AG04450 (cell line): ENCODE data around the gene CNTNAP2. TPM values are rescaled to one million over a fixed set of nuclear protein-coding genes. Genes with fewer than 3 reads are reported as not detected.

Experiments
- CTCF ChIA-PET: fragments of 300-600, 350-600 bp; formaldehyde crosslinking; extraction: SDS; loops from one replicate; lab custom pipeline; 2022; ENCODE audit warnings: antibody characterized with exemption, inconsistent platforms; lab: Charles Lee
- POLR2A ChIA-PET: fragments of 350-600 bp; formaldehyde crosslinking; extraction: SDS; loops from one replicate; lab custom pipeline; 2021; ENCODE audit warnings: antibody characterized with exemption, inconsistent platforms; lab: Yijun Ruan, JAX
- DNase-seq: peaks from one replicate; pipeline ENCODE4 v3.0.0-alpha.2; 2011; ENCODE audit warnings: low read depth, low spot score
- H3K27ac ChIP-seq: one replicate; pipeline ENCODE4 v1.5.1; 2012; ENCODE audit warnings: low read depth, low read length, control low read depth
- H3K27me3 ChIP-seq: one replicate; pipeline ENCODE4 v1.6.0; 2012; ENCODE audit warnings: low read length; ENCODE audit not compliant: control insufficient read depth, insufficient read depth
- H3K4me3 ChIP-seq: 2 replicates; pipeline ENCODE4 v1.5.1; 2011; ENCODE audit warnings: mild to moderate bottlenecking, low read depth, low read length, control low read depth
- H3K9me3 ChIP-seq: 2 replicates; pipeline ENCODE4 v1.5.1; 2012; ENCODE audit warnings: low read length; ENCODE audit not compliant: control insufficient read depth, insufficient read depth
- CTCF ChIP-seq: IDR thresholded peaks from 2 replicates; pipeline ENCODE4 v1.5.1; 2011; ENCODE audit warnings: low read depth, low read length, control low read depth, inconsistent platforms
- polyA plus RNA-seq: library from polyadenylated mRNA; depleted of rRNA; stranded (reverse); fragments of >200 nt; gene quantifications from 2 replicates; pipeline ENCODE4 v1.2.3, GENCODE V29; 2011

Gene CNTNAP2
- polyA plus RNA-seq, 1 experiment: not detected

- POLR2A ChIA-PET: no interaction called here
- H3K27ac ChIP-seq: no peak overlapping the region
- H3K4me3 ChIP-seq: no peak overlapping the region
- H3K27me3 ChIP-seq: no peaks in the 10 kb centered on the region
- no peak for DNase-seq
- no peaks in the 10 kb centered on the region; the same call in 1 of the 2 replicates for H3K9me3 ChIP-seq
- CTCF ChIA-PET: no interaction called here
- TF ChIP-seq CTCF: no peak
Observed at GRCh38 chr7:147638566-147638965, 1522.0 kb downstream of the CNTNAP2 start.

DNA sequence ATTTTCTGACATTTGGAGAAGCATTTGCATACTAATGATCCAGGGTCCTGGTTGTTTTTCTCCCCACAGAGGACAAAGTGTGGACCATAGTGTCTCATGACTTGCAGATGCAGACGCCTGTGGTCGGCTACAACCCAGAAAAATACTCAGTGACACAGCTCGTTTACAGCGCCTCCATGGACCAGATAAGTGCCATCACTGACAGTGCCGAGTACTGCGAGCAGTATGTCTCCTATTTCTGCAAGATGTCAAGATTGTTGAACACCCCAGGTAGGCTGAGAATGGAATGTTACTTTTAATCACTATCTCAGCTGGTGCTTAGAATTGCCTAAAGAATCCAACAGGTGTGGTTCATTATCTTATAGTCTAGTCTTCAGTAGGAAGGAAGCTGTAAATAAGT, 1522.4 kb downstream of the CNTNAP2 start:
- no peaks in the 10 kb centered on the region for H3K27me3 ChIP-seq
- TF ChIP-seq CTCF: no peak
- ChIA-PET POLR2A (no interaction called here), CTCF (no interaction called here)
- DNase-seq: no peak
- H3K4me3 ChIP-seq: no peak overlapping the region
- H3K9me3 ChIP-seq: no peaks in the 10 kb centered on the region; the same call in 1 of the 2 replicates
- no peak overlapping the region for H3K27ac ChIP-seq

- Histone ChIP-seq H3K27me3 (no peaks in the 10 kb centered on the region), H3K9me3 (no peaks in the 10 kb centered on the region; the same call in 1 of the 2 replicates), H3K27ac (no peak overlapping the region), H3K4me3 (no peak overlapping the region)
- CTCF ChIA-PET: no interaction called here
- TF ChIP-seq CTCF: no peak
- no peak for DNase-seq
- POLR2A ChIA-PET: no interaction called here
Observed at GRCh38 chr7:147639751-147640150, 1523.2 kb downstream of the CNTNAP2 start.

GRCh38 chr7:147640821-147641220, 1524.2 kb downstream of the CNTNAP2 start:
- no peaks in the 10 kb centered on the region for H3K27me3 ChIP-seq
- CTCF ChIA-PET: no interaction called here
- no peak overlapping the region for H3K27ac ChIP-seq
- no peak overlapping the region for H3K4me3 ChIP-seq
- POLR2A ChIA-PET: no interaction called here
- DNase-seq: no peak
- H3K9me3 ChIP-seq: no peaks in the 10 kb centered on the region; the same call in 1 of the 2 replicates
- TF ChIP-seq CTCF: no peak

GRCh38 chr7:147646568-147646967, 1530.0 kb downstream of the CNTNAP2 start:
- Histone ChIP-seq H3K9me3 (no peaks in the 10 kb centered on the region), H3K27me3 (no peaks in the 10 kb centered on the region), H3K4me3 (no peak overlapping the region), H3K27ac (no peak overlapping the region)
- ChIA-PET CTCF (no interaction called here), POLR2A (no interaction called here)
- no peak for DNase-seq
- no peak for TF ChIP-seq CTCF
